ENCODE results near the gene SPPL2B. TPM values are rescaled to one million over a fixed set of nuclear protein-coding genes. Genes with fewer than 3 reads are reported as not detected.

Gene SPPL2B
- total RNA-seq, 1 experiment from 2014 or later, result 73.7 TPM

- no peak overlapping the region for H3T11ph ChIP-seq (ENCODE audit: low read length)
- peak; percentile 71 for DNase-seq
- H3K56ac ChIP-seq (ENCODE audit: insufficient read length, low read depth, low read length), result no peak overlapping the region
- no peak overlapping the region for H2BK5ac ChIP-seq (ENCODE audit: insufficient read length, low read length)
- no peak overlapping the region for H3K9ac ChIP-seq (ENCODE audit: extremely low read depth, insufficient read length, low read length)
- Mint-ChIP-seq H3K4me1 (peaks cover 5 to 19% of the 10 kb centered on the region in 2 experiments), H3K27ac (no peak overlapping the region), H3K4me3 (peak overlapping the region in 1 of 2 experiments; percentile 60; a peak in 3 of 5 replicates), H3K9me3 (peaks cover 0 to 4% of the 10 kb centered on the region in 2 experiments; a peak in 1 of 5 replicates), H3K36me3 (ENCODE audit: insufficient read depth in 1 of 3, low read depth in 3 of 3) (peaks cover 0 to 4% (median 0%) of the 10 kb centered on the region in 3 experiments; a peak in 3 of 7 replicates), H3K27me3 (ENCODE audit: low read depth) (peaks cover 65% of the 10 kb centered on the region)
- no peak overlapping the region for H3K4ac ChIP-seq (ENCODE audit: low read depth, low read length)
- H3K27me3 ChIP-seq (ENCODE audit: insufficient read depth, low read length), result no peaks in the 10 kb centered on the region
- H3K4me2 ChIP-seq (ENCODE audit: insufficient read depth, insufficient read length, low read length), result no peak overlapping the region
- no peaks in the 10 kb centered on the region for H3K79me2 ChIP-seq (ENCODE audit: insufficient read depth, low read length)
- H2BK20ac ChIP-seq (ENCODE audit: low read depth, low read length, poor library complexity, severe bottlenecking), result no peak overlapping the region
- peak overlapping the region; percentile 25; the same call in 1 of the 2 replicates for H3K14ac ChIP-seq (ENCODE audit: insufficient read depth, low read length)
- H3K23ac ChIP-seq (ENCODE audit: insufficient read length, low read depth, low read length), result no peak overlapping the region
- H3K9me3 ChIP-seq (ENCODE audit: control insufficient read depth, low read depth, low read length), result no peaks in the 10 kb centered on the region
- no peaks in the 10 kb centered on the region for H3K4me1 ChIP-seq (ENCODE audit: insufficient read depth, low read length)
- no peak overlapping the region for H4K5ac ChIP-seq (ENCODE audit: insufficient read length, low read depth, low read length)
- H4K8ac ChIP-seq (replicated peaks; ENCODE audit: insufficient read length, low read depth, low read length), result no peak overlapping the region
- no peaks in the 10 kb centered on the region for H3K23me2 ChIP-seq (ENCODE audit: insufficient read length, low read depth, low read length, poor library complexity, severe bottlenecking)
- no peak overlapping the region for H4K91ac ChIP-seq (ENCODE audit: insufficient read length, low read depth, low read length)
- H2BK12ac ChIP-seq (ENCODE audit: insufficient read length, low read depth, low read length), result no peak overlapping the region
- TF ChIP-seq CTCF (conservative IDR thresholded peaks at IDR 0.05), result no peak
- no peak overlapping the region for H2BK120ac ChIP-seq (ENCODE audit: low read depth, low read length, poor library complexity, severe bottlenecking)
- H3K27ac ChIP-seq (ENCODE audit: insufficient read length, low read depth, low read length), result no peak overlapping the region
- no peak overlapping the region for H2AFZ ChIP-seq (ENCODE audit: low read length)
- no CpG with 5 or more reads among the region's 62 CpGs for WGBS (ENCODE audit: extremely low coverage, insufficient read length, low lambda C conversion rate)
- H2BK15ac ChIP-seq (ENCODE audit: low read depth, low read length), result no peak overlapping the region
- H3K18ac ChIP-seq (ENCODE audit: insufficient read length, low read depth, low read length), result no peak overlapping the region
- H4K20me1 ChIP-seq (ENCODE audit: control insufficient read depth, insufficient read depth, insufficient read length), result no peaks in the 10 kb centered on the region
- no peak overlapping the region for H2AK5ac ChIP-seq (ENCODE audit: insufficient read length, low read length)
- no peaks in the 10 kb centered on the region for H3K79me1 ChIP-seq (ENCODE audit: insufficient read depth, low read depth, low read length, poor library complexity, severe bottlenecking)
Measured at GRCh38 chr19:2302319-2303210, 25.9 kb upstream of the SPPL2B start.

Measured in H9 (cell line).